Endothelial cell of umbilical vein (primary cell): Measurements from ENCODE around the gene NCOA7. TPM values are rescaled to one million over a fixed set of nuclear protein-coding genes. Genes with fewer than 3 reads are reported as not detected.

Source experiments
- BruUV-seq: library from RNA; stranded (reverse); fragments of 400-500 nt; replicated peaks from 2 replicates; lab custom pipeline; 2021; lab: Mats Ljungman, UMichigan
- CTCF ChIA-PET: fragments of 300-600, 350-600 bp; sonication (Branson Sonifier 250); formaldehyde crosslinking; loops from one replicate; lab custom pipeline; 2021; ENCODE audit warnings: antibody characterized with exemption, inconsistent platforms; lab: Charles Lee
- POLR2A ChIA-PET: fragments of 300-600, 350-600 bp; sonication (Branson Sonifier 250); formaldehyde crosslinking; loops from one replicate; lab custom pipeline; 2021; ENCODE audit warnings: antibody characterized with exemption, inconsistent platforms; lab: Charles Lee
- DNase-seq: peaks from one replicate; pipeline ENCODE4 v3.0.0-alpha.2; 2011; ENCODE audit warnings: low read depth, low spot score
- FAIRE-seq: peaks from 2 replicates; lab custom pipeline; 2011; peaks lifted over from hg19 to GRCh38; lab: Jason Lieb, UNC
- H2AFZ ChIP-seq: 2 replicates; pipeline ENCODE4 v1.6.0; 2012; ENCODE audit warnings: low read depth, low read length, control low read depth, inconsistent platforms
- H3K27ac ChIP-seq: 2 replicates; pipeline ENCODE4 v1.5.1; 2011; ENCODE audit warnings: low read depth, mild to moderate bottlenecking, control low read depth, low read length, moderate library complexity; ENCODE audit not compliant: insufficient read depth
- H3K27me3 ChIP-seq, 2 experiments: 2 replicates each; pipeline versions ENCODE4 v1.6.0 to v1.6.1; 2011; ENCODE audit warnings: low read length in 2 of 2, mixed read lengths in 1 of 2; ENCODE audit not compliant: control insufficient read depth in 2 of 2, insufficient read depth in 2 of 2
- H3K36me3 ChIP-seq, 2 experiments: 2 replicates in 1 of 2; 3 replicates in 1 of 2; pipeline ENCODE4 v1.5.1; 2011; ENCODE audit warnings: low read length in 2 of 2, mild to moderate bottlenecking in 1 of 2, moderate library complexity in 1 of 2; ENCODE audit not compliant: control insufficient read depth in 2 of 2, insufficient read depth in 2 of 2; ENCODE audit errors: extremely low read depth in 1 of 2
- H3K4me1 ChIP-seq: 3 replicates; pipeline ENCODE4 v1.5.1; 2011; ENCODE audit warnings: mild to moderate bottlenecking, low read length; ENCODE audit not compliant: control insufficient read depth, insufficient read depth; ENCODE audit errors: extremely low read depth
- H3K4me2 ChIP-seq: 2 replicates; pipeline ENCODE4 v1.6.1; 2011; ENCODE audit warnings: low read length, control low read depth, mixed read lengths; ENCODE audit not compliant: insufficient read depth
- H3K4me3 ChIP-seq, 3 experiments: fragments of 200-600 bp in 1 of 3; sonication (generic), shearing (Covaris generic) in 1 of 3; replicated peaks in 1 of 3; 2 replicates each; pipeline ENCODE4 v1.5.1; 2011 to 2016; ENCODE audit warnings: control low read depth in 3 of 3, low read length in 3 of 3, mild to moderate bottlenecking in 2 of 3, inconsistent platforms in 1 of 3, low read depth in 1 of 3, moderate library complexity in 1 of 3; ENCODE audit not compliant: insufficient read depth in 1 of 3
- H3K79me2 ChIP-seq: 2 replicates; pipeline ENCODE4 v1.6.0; 2012; ENCODE audit warnings: low read length, inconsistent platforms; ENCODE audit not compliant: control insufficient read depth, insufficient read depth
- H3K9ac ChIP-seq: replicated peaks from 2 replicates; pipeline ENCODE3; 2011; ENCODE audit warnings: low read length, control low read depth; ENCODE audit not compliant: insufficient read depth; ENCODE audit errors: extremely low read depth
- H3K9me1 ChIP-seq: replicated peaks from 3 replicates; pipeline ENCODE4 v1.6.0; 2011; ENCODE audit warnings: mild to moderate bottlenecking, low read length; ENCODE audit not compliant: control insufficient read depth, insufficient read depth; ENCODE audit errors: extremely low read depth
- H3K9me3 ChIP-seq: replicated peaks from 2 replicates; pipeline ENCODE4 v1.5.1; 2012; ENCODE audit warnings: low read length, inconsistent platforms; ENCODE audit not compliant: control insufficient read depth, insufficient read depth
- H4K20me1 ChIP-seq: replicated peaks from 2 replicates; pipeline ENCODE3; 2011; ENCODE audit warnings: mild to moderate bottlenecking, low read length; ENCODE audit not compliant: control insufficient read depth, insufficient read depth; ENCODE audit errors: extremely low read depth
- EZH2 ChIP-seq: IDR thresholded peaks from 2 replicates; pipeline ENCODE4 v1.6.1; 2012; ENCODE audit warnings: borderline replicate concordance, low read depth, mild to moderate bottlenecking, moderate library complexity, low read length, inconsistent platforms; ENCODE audit not compliant: severe bottlenecking
- FOS ChIP-seq: IDR thresholded peaks from 2 replicates; pipeline ENCODE4 v1.6.1; 2011; ENCODE audit warnings: mild to moderate bottlenecking, low read length, moderate library complexity, borderline replicate concordance; ENCODE audit not compliant: insufficient read depth
- GATA2 ChIP-seq: IDR thresholded peaks from 2 replicates; pipeline ENCODE4 v1.7.0; 2011; ENCODE audit warnings: low read depth, mild to moderate bottlenecking, moderate library complexity, mixed read lengths, low read length; ENCODE audit not compliant: insufficient read length, insufficient read depth
- JUN ChIP-seq: IDR thresholded peaks from 2 replicates; pipeline ENCODE4 v1.6.1; 2011; ENCODE audit warnings: borderline replicate concordance, low read depth; ENCODE audit not compliant: insufficient read length, insufficient read depth
- MYC ChIP-seq: IDR thresholded peaks from one replicate; pipeline ENCODE4 v1.6.1; 2011; ENCODE audit warnings: mild to moderate bottlenecking, low read depth, low read length
- POLR2A ChIP-seq: IDR thresholded peaks from 2 replicates; pipeline ENCODE4 v1.6.1; 2012; ENCODE audit warnings: low read depth, mild to moderate bottlenecking, control low read depth, low read length
- POLR2AphosphoS5 ChIP-seq: IDR thresholded peaks from 2 replicates; pipeline ENCODE4 v1.6.1; 2012; ENCODE audit warnings: low read depth, mild to moderate bottlenecking, control low read depth, low read length, moderate library complexity; ENCODE audit not compliant: insufficient read depth
- dilution Hi-C: fragments of 300-500 bp; cut with MboI; formaldehyde crosslinking; loops from one replicate; pipeline ENCODE4 v1.15.0; 2019; ENCODE audit warnings: low sequenced_read_pairs; ENCODE audit not compliant: extremely low pct_ligation_motif_present
- intact Hi-C: fragments of 100-400 bp; cut with micrococcal nuclease; formaldehyde crosslinking; loops from one replicate; pipeline ENCODE4 v1.10.0; 2022
- polyA plus RNA-seq, 4 experiments: library from polyadenylated mRNA; depleted of rRNA in 3 of 4; stranded (reverse) in 3 of 4; unstranded in 1 of 4; fragments of >200 nt; gene quantifications; 2 replicates each; pipeline versions ENCODE4 v1.2.1 to v1.2.3, GENCODE V29; 2011 to 2012; ENCODE audit warnings: missing spikeins in 1 of 4
- total RNA-seq: library from RNA; stranded (reverse); gene quantifications from 2 replicates; pipeline ENCODE4 v1.2.3, GENCODE V29; 2021
- TF ChIP-seq, protein P1 (sequence below): IDR thresholded peaks from 2 replicates; pipeline ENCODE4 v1.6.1; 2011; ENCODE audit not compliant: insufficient read depth, insufficient read length
- TF ChIP-seq, protein P2 (sequence below), 2 donors: IDR thresholded peaks; 1 replicate in 1 of 2; 2 replicates in 1 of 2; pipeline ENCODE4 v1.5.1; 2011; ENCODE audit warnings: low read length in 2 of 2, mild to moderate bottlenecking in 2 of 2, moderate library complexity in 2 of 2, control low read depth in 1 of 2, inconsistent platforms in 1 of 2, low read depth in 1 of 2; ENCODE audit not compliant: insufficient read depth in 1 of 2; ENCODE audit errors: extremely low read depth in 1 of 2

Gene NCOA7
- total and polyA plus RNA-seq, 2 donors (not counting 3 experiments of a cell fraction or from before 2014, with no cell fraction given) = 27.7 to 71.2 TPM

DNA sequence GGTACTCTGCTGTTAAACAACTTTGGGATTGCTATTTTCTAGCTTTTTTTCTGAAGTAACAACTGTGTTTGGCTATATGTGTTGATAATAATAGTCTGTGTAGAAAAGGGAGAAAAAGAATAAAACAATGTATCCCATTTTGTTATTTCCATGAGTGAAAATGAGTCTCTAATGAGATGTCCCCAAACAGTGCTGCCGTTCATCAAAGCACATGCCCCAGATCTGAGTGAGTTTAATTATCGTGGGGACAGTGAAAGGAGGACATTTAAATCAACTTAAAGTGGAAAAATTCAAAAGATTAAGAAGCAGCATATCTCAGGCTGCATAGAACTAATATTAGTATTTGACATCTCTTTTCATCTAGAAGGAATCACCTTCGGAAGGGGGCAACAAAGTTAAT is 59.6 kb downstream of the NCOA7 start:
- Histone ChIP-seq H3K27me3 (no peaks in the 10 kb centered on the region), H3K9me1 (no peaks in the 10 kb centered on the region), H3K27ac (no peak overlapping the region), H3K79me2 (peaks cover 25% of the 10 kb centered on the region), H3K4me2 (no peak overlapping the region), H2AFZ (no peak overlapping the region), H3K36me3 (peaks cover 0 to 3% of the 10 kb centered on the region in 2 experiments), H4K20me1 (no peaks in the 10 kb centered on the region), H3K9ac (no peak overlapping the region), H3K9me3 (no peaks in the 10 kb centered on the region), H3K4me1 (no peaks in the 10 kb centered on the region), H3K4me3 (no peak overlapping the region)
- BruUV-seq = no TSS peak
- no peak for FAIRE-seq
- dilution Hi-C loops = no loop called here
- ChIA-PET POLR2A (no interaction called here), CTCF (interaction anchor here (0.9 to 1.5 kb wide), 3 partner anchors 16 to 106 kb away, joined by 3 read pairs; partner anchors contain the start of gene HINT3)
- no peak for DNase-seq
- TF ChIP-seq, protein P1, sequence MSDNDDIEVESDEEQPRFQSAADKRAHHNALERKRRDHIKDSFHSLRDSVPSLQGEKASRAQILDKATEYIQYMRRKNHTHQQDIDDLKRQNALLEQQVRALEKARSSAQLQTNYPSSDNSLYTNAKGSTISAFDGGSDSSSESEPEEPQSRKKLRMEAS = no peak
- no peak for TF ChIP-seq EZH2
- TF ChIP-seq POLR2AphosphoS5 = no peak
- TF ChIP-seq, protein P2, sequence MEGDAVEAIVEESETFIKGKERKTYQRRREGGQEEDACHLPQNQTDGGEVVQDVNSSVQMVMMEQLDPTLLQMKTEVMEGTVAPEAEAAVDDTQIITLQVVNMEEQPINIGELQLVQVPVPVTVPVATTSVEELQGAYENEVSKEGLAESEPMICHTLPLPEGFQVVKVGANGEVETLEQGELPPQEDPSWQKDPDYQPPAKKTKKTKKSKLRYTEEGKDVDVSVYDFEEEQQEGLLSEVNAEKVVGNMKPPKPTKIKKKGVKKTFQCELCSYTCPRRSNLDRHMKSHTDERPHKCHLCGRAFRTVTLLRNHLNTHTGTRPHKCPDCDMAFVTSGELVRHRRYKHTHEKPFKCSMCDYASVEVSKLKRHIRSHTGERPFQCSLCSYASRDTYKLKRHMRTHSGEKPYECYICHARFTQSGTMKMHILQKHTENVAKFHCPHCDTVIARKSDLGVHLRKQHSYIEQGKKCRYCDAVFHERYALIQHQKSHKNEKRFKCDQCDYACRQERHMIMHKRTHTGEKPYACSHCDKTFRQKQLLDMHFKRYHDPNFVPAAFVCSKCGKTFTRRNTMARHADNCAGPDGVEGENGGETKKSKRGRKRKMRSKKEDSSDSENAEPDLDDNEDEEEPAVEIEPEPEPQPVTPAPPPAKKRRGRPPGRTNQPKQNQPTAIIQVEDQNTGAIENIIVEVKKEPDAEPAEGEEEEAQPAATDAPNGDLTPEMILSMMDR (IDR thresholded peaks at IDR 0.05; ENCODE audit: extremely low read depth in 1 of 2, insufficient read depth in 1 of 2, low read depth in 1 of 2, low read length in 2 of 2) = no peak
- no peak for TF ChIP-seq GATA2
- no peak for TF ChIP-seq FOS
- TF ChIP-seq JUN = no peak
- no peak for TF ChIP-seq MYC
- TF ChIP-seq POLR2A = no peak
- intact Hi-C loops = no loop called here
